Fibroblast of mammary gland (primary cell): Measurements from ENCODE around the gene COPG1.
A peak's percentile ranks its signal among the peaks of the same experiment; 100 is the strongest.
"Not testable (repeated sequence)": the region's sequence is repeated elsewhere in the genome, so short reads cannot be mapped to it uniquely, and the experiment has no call there.

Experiments
- DNase-seq: peaks from one replicate; pipeline ENCODE4 v3.0.0-alpha.2; 2010; ENCODE audit warnings: low read depth
- H3K4me3 ChIP-seq: 2 replicates; pipeline ENCODE4 v1.5.1; 2011; ENCODE audit warnings: low read depth, mild to moderate bottlenecking, low read length, moderate library complexity; ENCODE audit not compliant: control insufficient read depth
- CTCF ChIP-seq: conservative IDR thresholded peaks from 2 replicates; pipeline ENCODE4 v1.5.1; 2011; ENCODE audit warnings: low read depth, low read length, inconsistent platforms; ENCODE audit not compliant: control insufficient read depth, insufficient read depth

COPG1 gene

GRCh38 chr3:129263161-129263910 is 13.9 kb downstream of the COPG1 start:
- H3K4me3 ChIP-seq, result no peak overlapping the region
- TF ChIP-seq CTCF, result no peak
- DNase-seq, result no peak

GRCh38 chr3:129264994-129265393 is 15.6 kb downstream of the COPG1 start:
- DNase-seq, result not testable (repeated sequence)

GRCh38 chr3:129266651-129267050 is 17.2 kb downstream of the COPG1 start:
- H3K4me3 ChIP-seq, result no peak overlapping the region
- no peak for DNase-seq
- no peak for TF ChIP-seq CTCF

More at GRCh38 chr3:129264994-129265393, 15.6 kb downstream of the COPG1 start:
- not testable (repeated sequence) for H3K4me3 ChIP-seq

GRCh38 chr3:129268396-129268795 is 19.0 kb downstream of the COPG1 start:
- DNase-seq, result no peak
- H3K4me3 ChIP-seq, result no peak overlapping the region
- no peak for TF ChIP-seq CTCF

GRCh38 chr3:129271674-129272073 is 22.3 kb downstream of the COPG1 start:
- H3K4me3 ChIP-seq, result no peak overlapping the region
- TF ChIP-seq CTCF, result no peak
- DNase-seq, result no peak

- no peak overlapping the region for H3K4me3 ChIP-seq
- TF ChIP-seq CTCF, result no peak
- DNase-seq, result no peak
These were observed 27.0 kb downstream of the COPG1 start for GRCh38 chr3:129276385-129276784.

GRCh38 chr3:129277829-129278271 is 28.4 kb downstream of the COPG1 start:
- TF ChIP-seq CTCF, result no peak
- H3K4me3 ChIP-seq, result peak overlapping the region; percentile 16
- peak; percentile 67 for DNase-seq
